Prostate gland (tissue), 2 donors: Measurements from ENCODE around the gene TPP1.

ENCODE experiments used
- POLR2A ChIP-seq: fragments of 450-650 bp; IDR thresholded peaks from one replicate; pipeline ENCODE4 v1.6.1; 2016; ENCODE audit warnings: antibody characterized with exemption, mild to moderate bottlenecking
- TF ChIP-seq, protein P1 (sequence below), 4 experiments: fragments of 200-600 bp in 2 of 4; fragments of 450-650 bp in 2 of 4; sonication (generic) in 2 of 4; IDR thresholded peaks; 1 replicate in 3 of 4; 2 replicates in 1 of 4; pipeline ENCODE4 v1.5.1; 2016 to 2019; ENCODE audit warnings: antibody characterized with exemption in 4 of 4, mild to moderate bottlenecking in 2 of 4, moderate library complexity in 2 of 4

DNA sequence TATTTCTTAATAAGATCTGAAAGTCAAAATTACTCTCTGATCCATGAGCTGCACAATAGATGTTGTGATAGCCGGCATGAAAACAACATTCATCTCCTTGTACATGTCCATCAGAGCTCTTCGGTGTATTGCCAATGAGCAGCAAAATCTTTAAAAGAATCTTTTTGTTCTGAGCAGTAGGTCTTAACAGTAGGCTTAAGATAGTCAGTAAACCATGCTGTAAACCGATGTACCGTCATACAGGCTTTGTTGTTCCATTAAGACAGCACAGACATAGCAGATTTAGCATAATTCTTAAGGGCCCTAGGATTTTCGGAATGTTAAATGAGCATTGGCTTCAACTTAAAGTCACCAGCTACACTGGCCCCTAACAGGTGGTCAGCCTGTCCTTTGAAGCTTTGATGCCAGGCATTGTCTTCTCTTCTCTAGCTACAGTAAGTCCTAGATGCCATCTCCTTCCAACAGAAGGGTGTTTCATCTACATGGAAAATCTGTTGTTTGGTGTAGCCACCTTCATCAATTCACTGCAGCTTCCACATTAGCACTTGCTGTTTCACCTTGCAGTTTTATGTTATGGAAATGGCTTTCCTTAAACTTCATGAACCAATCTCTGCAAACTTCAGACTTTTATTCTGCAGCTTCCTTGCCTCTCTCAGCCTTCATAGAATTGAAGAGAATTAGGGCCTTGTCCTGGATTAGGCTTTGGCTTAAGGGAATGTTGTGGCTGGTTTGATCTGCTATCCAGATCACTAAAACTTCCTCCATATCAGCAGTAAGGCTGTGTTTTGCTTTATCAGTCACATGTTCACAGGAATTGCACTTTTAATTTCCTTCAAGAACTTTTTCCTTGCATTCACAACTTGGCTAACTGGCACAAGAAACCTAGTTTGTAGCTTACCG is 44.2 kb downstream of the TPP1 start:
- TF ChIP-seq, protein P1, sequence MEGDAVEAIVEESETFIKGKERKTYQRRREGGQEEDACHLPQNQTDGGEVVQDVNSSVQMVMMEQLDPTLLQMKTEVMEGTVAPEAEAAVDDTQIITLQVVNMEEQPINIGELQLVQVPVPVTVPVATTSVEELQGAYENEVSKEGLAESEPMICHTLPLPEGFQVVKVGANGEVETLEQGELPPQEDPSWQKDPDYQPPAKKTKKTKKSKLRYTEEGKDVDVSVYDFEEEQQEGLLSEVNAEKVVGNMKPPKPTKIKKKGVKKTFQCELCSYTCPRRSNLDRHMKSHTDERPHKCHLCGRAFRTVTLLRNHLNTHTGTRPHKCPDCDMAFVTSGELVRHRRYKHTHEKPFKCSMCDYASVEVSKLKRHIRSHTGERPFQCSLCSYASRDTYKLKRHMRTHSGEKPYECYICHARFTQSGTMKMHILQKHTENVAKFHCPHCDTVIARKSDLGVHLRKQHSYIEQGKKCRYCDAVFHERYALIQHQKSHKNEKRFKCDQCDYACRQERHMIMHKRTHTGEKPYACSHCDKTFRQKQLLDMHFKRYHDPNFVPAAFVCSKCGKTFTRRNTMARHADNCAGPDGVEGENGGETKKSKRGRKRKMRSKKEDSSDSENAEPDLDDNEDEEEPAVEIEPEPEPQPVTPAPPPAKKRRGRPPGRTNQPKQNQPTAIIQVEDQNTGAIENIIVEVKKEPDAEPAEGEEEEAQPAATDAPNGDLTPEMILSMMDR (IDR thresholded peaks at IDR 0.05), result no peak
- no peak for TF ChIP-seq POLR2A
